Breast epithelium (tissue), 4 donors: ENCODE measurements around the gene FOXN4. TPM values are rescaled to one million over a fixed set of nuclear protein-coding genes. Genes with fewer than 3 reads are reported as not detected.

ENCODE experiments used
- DNase-seq, 2 donors: peaks; one replicate each; pipeline ENCODE4 v3.0.0-alpha.2; 2019; ENCODE audit warnings: low spot score in 2 of 2
- H3K27ac ChIP-seq, 2 donors: fragments of 200-600 bp; sonication (generic) in 1 of 2; one replicate each; pipeline ENCODE4 v1.5.1; 2016 to 2019; ENCODE audit warnings: mild to moderate bottlenecking in 1 of 2
- H3K27me3 ChIP-seq, 2 donors: fragments of 200-600 bp; sonication (generic) in 1 of 2; one replicate each; pipeline versions ENCODE4 v1.5.1 to v1.6.0; 2017 to 2019; ENCODE audit warnings: control low read depth in 1 of 2, mild to moderate bottlenecking in 1 of 2
- H3K36me3 ChIP-seq: fragments of 200-600 bp; one replicate; pipeline ENCODE4 v1.5.1; 2019
- H3K4me1 ChIP-seq, 2 donors: fragments of 200-600 bp; sonication (generic); one replicate each; pipeline ENCODE4 v1.5.1; 2016 to 2019; ENCODE audit warnings: control low read depth in 1 of 2
- H3K4me3 ChIP-seq, 3 donors: fragments of 200-600 bp; sonication (generic); 1 replicate in 2 of 3; 2 replicates in 1 of 3; pipeline ENCODE4 v1.5.1; 2016 to 2019; ENCODE audit warnings: mild to moderate bottlenecking in 3 of 3, moderate library complexity in 2 of 3
- H3K9me3 ChIP-seq, 2 donors: fragments of 200-600 bp; sonication (generic) in 1 of 2; one replicate each; pipeline ENCODE4 v1.5.1; 2016 to 2019; ENCODE audit warnings: control low read depth in 1 of 2
- POLR2A ChIP-seq: fragments of 450-650 bp; IDR thresholded peaks from one replicate; pipeline ENCODE4 v1.6.1; 2016; ENCODE audit warnings: antibody characterized with exemption, mild to moderate bottlenecking, moderate library complexity
- POLR2AphosphoS5 ChIP-seq, 3 donors: sonication (generic); formaldehyde crosslinking; IDR thresholded peaks; one replicate each; pipeline ENCODE4 v1.6.1; 2017; ENCODE audit warnings: antibody characterized with exemption in 3 of 3
- intact Hi-C: fragments of 100-400 bp; cut with DNase I; formaldehyde crosslinking; loops from one replicate; pipeline ENCODE4 v1.15.1; 2023; ENCODE audit warnings: low total_unique reads
- total RNA-seq, 3 donors: library from RNA; depleted of rRNA; stranded (reverse); fragments of >200 nt; gene quantifications; one replicate each; pipeline ENCODE4 v1.1.0, GENCODE V29; 2016
- TF ChIP-seq, protein P1 (sequence below), 3 donors: fragments of 450-650 bp; IDR thresholded peaks; one replicate each; pipeline ENCODE4 v1.5.1; 2016 to 2017; ENCODE audit warnings: antibody characterized with exemption in 3 of 3, mild to moderate bottlenecking in 3 of 3, moderate library complexity in 3 of 3

The FOXN4 gene
- total RNA-seq, 3 donors from 2014 or later, result not detected

DNA sequence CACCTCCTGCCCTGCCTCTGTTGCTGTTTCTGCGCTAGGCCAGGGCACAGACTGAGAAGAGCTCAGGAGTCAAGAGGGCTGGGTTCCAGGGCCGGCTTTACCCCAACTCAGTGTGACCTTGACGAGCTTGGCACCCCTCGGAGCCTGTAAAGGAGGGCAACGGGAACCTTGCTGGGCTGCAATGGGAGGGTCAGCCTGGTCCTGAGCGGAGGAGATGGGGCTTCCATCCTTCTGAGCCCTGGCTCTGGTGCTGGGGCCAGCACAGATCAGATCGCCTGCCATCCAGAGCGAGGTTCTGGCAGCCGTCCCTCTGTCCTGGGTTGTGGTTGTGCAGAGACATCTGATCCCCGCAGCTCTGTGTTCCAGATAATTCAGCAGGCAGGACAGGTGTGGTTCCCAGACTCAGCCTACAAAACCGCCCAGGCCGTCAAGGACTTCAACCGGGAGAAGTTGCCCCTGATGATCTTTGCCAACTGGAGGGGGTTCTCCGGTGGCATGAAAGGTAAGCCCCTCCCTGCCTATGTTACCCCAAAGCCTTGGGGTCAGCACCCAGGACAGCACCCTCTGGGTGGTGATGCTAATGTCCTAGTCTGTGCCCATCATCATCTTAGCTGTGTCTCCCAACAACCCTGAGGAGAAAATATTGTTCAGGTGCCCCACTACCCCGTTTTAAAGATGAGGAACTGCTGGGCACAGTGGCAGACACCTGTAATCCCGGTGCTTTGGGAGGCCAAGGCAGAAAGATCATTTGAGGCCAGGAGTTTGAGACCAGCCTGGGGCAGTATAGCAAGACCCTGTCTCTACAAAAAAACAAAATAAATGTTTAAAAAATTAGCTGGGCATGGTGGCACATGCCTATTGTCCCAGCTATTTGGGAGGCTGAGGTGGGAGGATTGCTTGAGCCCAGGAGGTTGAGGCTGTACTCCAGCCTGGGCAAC, 50.2 kb downstream of the FOXN4 start:
- intact Hi-C loops, result no loop called here
- no peaks in the 10 kb centered on the region for H3K4me1 ChIP-seq
- H3K4me3 ChIP-seq, result no peak overlapping the region

DNA sequence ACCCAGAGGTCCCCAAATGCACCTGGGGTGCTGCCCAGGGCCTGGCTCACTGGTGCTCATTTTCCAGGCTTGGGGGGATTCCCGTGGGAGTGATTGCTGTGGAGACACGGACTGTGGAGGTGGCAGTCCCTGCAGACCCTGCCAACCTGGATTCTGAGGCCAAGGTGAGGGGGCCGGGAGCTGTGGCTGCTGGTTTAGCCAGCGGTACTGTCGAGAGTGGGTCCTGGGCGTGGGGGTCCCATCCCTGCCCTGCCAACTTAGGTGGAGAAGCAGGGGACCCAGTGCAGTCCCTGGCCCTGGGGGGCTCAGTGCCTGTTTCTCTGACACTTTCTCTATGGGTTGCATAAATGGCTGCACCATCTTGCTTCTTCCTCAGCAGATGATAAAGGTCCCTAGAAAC, 50.9 kb downstream of the FOXN4 start:
- intact Hi-C loops, result no loop called here
- TF ChIP-seq POLR2AphosphoS5 (IDR thresholded peaks at IDR 0.05) (no peak), POLR2A (no peak)
- TF ChIP-seq, protein P1, sequence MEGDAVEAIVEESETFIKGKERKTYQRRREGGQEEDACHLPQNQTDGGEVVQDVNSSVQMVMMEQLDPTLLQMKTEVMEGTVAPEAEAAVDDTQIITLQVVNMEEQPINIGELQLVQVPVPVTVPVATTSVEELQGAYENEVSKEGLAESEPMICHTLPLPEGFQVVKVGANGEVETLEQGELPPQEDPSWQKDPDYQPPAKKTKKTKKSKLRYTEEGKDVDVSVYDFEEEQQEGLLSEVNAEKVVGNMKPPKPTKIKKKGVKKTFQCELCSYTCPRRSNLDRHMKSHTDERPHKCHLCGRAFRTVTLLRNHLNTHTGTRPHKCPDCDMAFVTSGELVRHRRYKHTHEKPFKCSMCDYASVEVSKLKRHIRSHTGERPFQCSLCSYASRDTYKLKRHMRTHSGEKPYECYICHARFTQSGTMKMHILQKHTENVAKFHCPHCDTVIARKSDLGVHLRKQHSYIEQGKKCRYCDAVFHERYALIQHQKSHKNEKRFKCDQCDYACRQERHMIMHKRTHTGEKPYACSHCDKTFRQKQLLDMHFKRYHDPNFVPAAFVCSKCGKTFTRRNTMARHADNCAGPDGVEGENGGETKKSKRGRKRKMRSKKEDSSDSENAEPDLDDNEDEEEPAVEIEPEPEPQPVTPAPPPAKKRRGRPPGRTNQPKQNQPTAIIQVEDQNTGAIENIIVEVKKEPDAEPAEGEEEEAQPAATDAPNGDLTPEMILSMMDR (IDR thresholded peaks at IDR 0.05), result no peak
- peaks cover 0 to 9% of the 10 kb centered on the region in 2 donors for H3K9me3 ChIP-seq
- no peak overlapping the region for H3K4me3 ChIP-seq
- H3K27me3 ChIP-seq, result no peaks in the 10 kb centered on the region
- no peak for DNase-seq
- H3K27ac ChIP-seq, result no peak overlapping the region
- peaks cover 13% of the 10 kb centered on the region for H3K36me3 ChIP-seq
- no peaks in the 10 kb centered on the region for H3K4me1 ChIP-seq

More for the DNA sequence above, 50.2 kb downstream of the FOXN4 start:
- Histone ChIP-seq H3K27ac (no peak overlapping the region), H3K27me3 (no peaks in the 10 kb centered on the region), H3K9me3 (peaks cover 0 to 10% of the 10 kb centered on the region in 2 donors), H3K36me3 (peaks cover 11% of the 10 kb centered on the region)
- TF ChIP-seq, protein P1 (IDR thresholded peaks at IDR 0.05), result no peak
- no peak for TF ChIP-seq POLR2AphosphoS5 (IDR thresholded peaks at IDR 0.05)
- no peak for TF ChIP-seq POLR2A
- no peak for DNase-seq

DNA sequence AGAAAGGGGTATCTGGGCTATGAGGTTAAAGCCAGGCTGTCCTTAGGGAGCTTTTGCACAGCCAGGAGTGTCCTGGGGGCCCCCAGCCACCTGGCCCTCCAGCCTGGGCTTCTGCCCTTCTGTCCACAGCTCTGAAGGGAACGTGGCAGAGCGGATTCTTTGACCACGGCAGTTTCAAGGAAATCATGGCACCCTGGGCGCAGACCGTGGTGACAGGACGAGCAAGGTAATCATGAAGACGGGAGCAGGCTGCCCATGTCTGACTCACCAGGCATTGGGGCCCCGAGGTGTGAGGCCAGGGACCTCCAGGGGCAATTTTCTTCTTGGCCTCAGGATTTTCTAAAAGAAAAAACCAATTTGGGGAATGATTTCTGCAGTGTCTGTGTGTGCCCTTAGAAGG, 53.1 kb downstream of the FOXN4 start:
- Histone ChIP-seq H3K27me3 (no peaks in the 10 kb centered on the region), H3K4me1 (no peaks in the 10 kb centered on the region), H3K9me3 (peaks cover 0 to 7% of the 10 kb centered on the region in 2 donors), H3K4me3 (no peak overlapping the region), H3K36me3 (peaks cover 13% of the 10 kb centered on the region), H3K27ac (no peak overlapping the region)
- TF ChIP-seq POLR2A (no peak), POLR2AphosphoS5 (IDR thresholded peaks at IDR 0.05) (no peak)
- TF ChIP-seq, protein P1 (IDR thresholded peaks at IDR 0.05), result no peak
- intact Hi-C loops, result no loop called here
- no peak for DNase-seq

DNA sequence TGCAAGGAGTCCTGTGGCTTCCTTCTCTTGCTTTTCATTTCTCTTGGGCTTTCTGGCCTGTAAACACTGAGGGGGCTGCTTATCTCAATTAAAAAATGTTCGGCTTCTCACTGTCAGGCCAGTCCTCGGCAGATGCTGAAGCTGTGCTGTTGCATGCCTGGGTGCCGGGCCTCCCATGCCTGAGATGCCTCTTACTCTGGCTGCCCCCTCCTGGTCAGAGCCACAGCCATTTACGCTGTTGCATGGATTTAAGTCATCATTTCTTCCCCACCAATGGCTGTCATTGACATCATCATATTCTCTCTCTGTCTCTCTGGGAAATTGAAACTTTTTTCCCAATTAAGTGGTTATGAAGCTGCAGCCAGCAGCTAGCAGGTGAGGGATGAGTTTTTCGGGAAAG, 53.7 kb downstream of the FOXN4 start:
- Histone ChIP-seq H3K9me3 (peaks cover 0 to 7% of the 10 kb centered on the region in 2 donors), H3K36me3 (peaks cover 11% of the 10 kb centered on the region), H3K27ac (no peak overlapping the region), H3K27me3 (no peaks in the 10 kb centered on the region), H3K4me1 (no peaks in the 10 kb centered on the region), H3K4me3 (no peak overlapping the region)
- intact Hi-C loops, result no loop called here
- TF ChIP-seq POLR2A, result no peak
- TF ChIP-seq, protein P1 (IDR thresholded peaks at IDR 0.05), result no peak
- TF ChIP-seq POLR2AphosphoS5 (IDR thresholded peaks at IDR 0.05), result no peak
- no peak for DNase-seq

DNA sequence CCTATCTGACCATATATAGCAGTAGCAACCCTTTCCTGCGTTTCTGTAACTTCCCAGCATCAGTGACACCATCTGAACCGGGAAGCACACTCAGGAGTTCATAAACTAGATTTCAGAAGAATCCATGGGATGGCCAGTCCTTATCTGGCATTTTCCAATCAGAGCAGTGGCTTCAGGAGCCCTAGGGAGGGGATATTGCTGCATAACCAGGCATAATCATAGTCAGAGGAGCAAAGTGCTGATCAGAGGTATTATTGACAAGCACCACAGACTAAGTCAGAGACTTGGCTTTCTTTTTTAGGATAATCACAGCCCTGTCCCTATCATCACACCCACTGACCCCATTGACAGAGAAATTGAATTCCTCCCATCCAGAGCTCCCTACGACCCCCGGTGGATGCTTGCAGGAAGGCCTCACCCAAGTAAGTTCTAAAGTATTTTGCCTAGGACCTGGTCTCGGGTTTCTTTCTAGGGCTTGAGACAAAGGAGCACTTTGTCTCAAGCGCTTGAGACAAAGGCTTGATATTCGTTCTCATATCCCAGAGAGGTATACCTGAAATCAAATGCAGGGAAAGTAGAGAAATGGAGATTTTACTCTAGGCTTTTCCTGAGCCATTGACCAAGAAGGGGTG, 55.1 kb downstream of the FOXN4 start:
- H3K27ac ChIP-seq, result no peak overlapping the region
- no peak for DNase-seq
- no peak overlapping the region for H3K4me3 ChIP-seq
- H3K36me3 ChIP-seq, result peaks cover 4% of the 10 kb centered on the region
- H3K27me3 ChIP-seq, result no peaks in the 10 kb centered on the region
- H3K4me1 ChIP-seq, result no peaks in the 10 kb centered on the region
- TF ChIP-seq, protein P1 (IDR thresholded peaks at IDR 0.05), result no peak
- TF ChIP-seq POLR2AphosphoS5 (IDR thresholded peaks at IDR 0.05) (no peak), POLR2A (no peak)
- intact Hi-C loops, result no loop called here
- H3K9me3 ChIP-seq, result peaks cover 0 to 7% of the 10 kb centered on the region in 2 donors
